ENCODE measurements around the gene GASK1A.

- TF ChIP-seq, protein P1, sequence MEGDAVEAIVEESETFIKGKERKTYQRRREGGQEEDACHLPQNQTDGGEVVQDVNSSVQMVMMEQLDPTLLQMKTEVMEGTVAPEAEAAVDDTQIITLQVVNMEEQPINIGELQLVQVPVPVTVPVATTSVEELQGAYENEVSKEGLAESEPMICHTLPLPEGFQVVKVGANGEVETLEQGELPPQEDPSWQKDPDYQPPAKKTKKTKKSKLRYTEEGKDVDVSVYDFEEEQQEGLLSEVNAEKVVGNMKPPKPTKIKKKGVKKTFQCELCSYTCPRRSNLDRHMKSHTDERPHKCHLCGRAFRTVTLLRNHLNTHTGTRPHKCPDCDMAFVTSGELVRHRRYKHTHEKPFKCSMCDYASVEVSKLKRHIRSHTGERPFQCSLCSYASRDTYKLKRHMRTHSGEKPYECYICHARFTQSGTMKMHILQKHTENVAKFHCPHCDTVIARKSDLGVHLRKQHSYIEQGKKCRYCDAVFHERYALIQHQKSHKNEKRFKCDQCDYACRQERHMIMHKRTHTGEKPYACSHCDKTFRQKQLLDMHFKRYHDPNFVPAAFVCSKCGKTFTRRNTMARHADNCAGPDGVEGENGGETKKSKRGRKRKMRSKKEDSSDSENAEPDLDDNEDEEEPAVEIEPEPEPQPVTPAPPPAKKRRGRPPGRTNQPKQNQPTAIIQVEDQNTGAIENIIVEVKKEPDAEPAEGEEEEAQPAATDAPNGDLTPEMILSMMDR (conservative IDR thresholded peaks at IDR 0.05 in 1 of 2, IDR thresholded peaks at IDR 0.05 in 1 of 2; ENCODE audit: low read depth in 1 of 2, low read length in 2 of 2), result no peak
- TF ChIP-seq EZH2 (IDR thresholded peaks at IDR 0.05; ENCODE audit: low read length, missing control alignments), result no peak
These were observed 44.0 kb downstream of the GASK1A start for GRCh38 chr3:43023066-43023465.

Measured in fibroblast of lung (primary cell).